Middle frontal gyrus (tissue), 1 donor: ENCODE measurements around the gene RCE1.
A peak's percentile ranks its signal among the peaks of the same experiment; 100 is the strongest.

ENCODE experiments used
- DNase-seq: peaks from one replicate; pipeline ENCODE4 v3.0.0-alpha.2; 2015; ENCODE audit warnings: low spot score; ENCODE audit errors: extremely low spot score

RCE1 gene

DNA sequence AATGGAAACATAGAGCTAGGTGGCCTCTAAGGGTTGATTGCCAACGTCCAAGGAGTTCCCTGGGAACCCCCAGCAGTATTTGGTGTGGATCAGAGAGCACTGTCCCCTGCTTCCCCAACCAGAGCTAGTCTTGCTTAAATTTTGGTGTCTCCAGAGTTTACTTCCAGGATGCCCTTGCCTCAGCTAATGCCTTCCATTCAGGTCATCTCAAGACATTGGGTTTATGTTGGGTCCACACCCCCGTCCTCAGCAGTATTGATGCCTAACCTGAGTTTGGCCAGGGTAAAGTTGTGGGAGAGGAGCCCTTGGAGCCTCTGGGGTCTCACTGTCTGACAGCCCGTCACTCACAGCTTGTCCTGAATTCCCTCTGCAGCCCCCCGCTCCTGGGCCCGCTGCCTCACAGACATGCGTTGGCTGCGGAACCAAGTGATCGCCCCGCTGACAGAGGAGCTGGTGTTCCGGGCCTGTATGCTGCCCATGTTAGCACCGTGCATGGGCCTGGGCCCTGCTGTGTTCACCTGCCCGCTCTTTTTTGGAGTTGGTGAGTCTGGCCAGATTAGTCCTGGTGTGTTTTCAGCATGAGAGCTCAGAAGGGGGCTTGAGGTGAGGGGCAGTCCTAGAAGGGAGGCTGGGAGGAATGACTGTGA lies 1.4 kb downstream of the RCE1 start:
- no peak for DNase-seq

DNA sequence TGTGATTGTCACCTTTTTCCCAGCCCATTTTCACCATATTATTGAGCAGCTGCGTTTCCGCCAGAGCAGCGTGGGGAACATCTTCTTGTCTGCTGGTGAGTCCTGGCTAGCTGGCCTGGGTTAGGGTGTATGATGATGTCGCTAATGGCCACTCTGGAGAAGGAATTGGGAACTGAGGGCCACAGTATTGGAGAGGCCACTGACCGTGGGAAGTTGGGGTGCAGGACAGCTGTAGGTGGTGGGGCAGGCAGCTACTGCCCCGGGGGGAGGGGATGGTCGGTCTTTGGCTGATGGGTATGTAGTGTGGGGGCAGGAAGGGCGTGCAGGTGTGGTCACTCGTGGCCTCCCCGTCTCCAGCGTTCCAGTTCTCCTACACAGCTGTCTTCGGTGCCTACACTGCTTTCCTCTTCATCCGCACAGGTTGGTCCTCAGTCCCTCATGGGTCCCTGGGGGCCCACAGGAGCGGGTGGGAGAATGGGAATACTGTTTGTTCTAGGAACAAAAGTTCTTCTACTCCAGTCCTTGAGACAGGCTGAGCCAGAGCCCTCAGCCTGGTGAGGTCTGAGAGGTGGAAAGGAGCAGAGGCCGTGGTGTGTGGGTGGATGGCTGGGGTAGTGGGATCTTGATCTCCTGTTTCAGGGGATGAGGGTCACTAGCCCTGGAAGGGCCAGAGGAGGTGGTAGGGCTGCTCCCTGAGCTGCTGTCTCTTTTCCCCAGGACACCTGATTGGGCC lies 2.1 kb downstream of the RCE1 start:
- no peak for DNase-seq

DNA sequence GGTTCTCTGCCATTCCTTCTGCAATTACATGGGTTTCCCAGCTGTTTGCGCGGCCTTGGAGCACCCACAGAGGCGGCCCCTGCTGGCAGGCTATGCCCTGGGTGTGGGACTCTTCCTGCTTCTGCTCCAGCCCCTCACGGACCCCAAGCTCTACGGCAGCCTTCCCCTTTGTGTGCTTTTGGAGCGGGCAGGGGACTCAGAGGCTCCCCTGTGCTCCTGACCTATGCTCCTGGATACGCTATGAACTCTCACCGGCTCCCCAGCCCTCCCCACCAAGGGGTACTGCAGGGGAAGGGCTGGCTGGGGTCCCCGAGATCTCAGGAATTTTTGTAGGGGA lies 2.6 kb downstream of the RCE1 start:
- no peak for DNase-seq

DNA sequence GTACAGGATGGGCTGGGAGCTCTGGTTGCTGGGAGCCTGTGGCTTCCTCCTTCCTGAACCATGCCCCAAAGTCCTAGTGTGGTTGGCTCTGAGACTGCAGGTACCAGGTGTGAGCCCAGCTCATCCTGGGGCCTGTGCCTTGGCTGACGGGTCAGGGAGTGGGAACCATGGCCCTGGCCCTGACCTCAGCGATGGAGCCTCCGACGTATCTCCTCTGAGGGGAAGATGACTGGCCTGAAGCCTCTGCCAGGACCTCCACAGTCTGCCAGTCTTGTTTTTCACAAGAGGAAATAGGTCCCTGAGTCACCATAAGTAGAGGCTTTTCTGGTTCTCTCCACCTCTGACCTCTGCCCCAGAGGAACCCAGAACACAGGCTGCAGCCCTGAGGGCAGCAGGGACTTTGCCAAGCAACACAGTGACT lies 3.4 kb downstream of the RCE1 start:
- DNase-seq: no peak

DNA sequence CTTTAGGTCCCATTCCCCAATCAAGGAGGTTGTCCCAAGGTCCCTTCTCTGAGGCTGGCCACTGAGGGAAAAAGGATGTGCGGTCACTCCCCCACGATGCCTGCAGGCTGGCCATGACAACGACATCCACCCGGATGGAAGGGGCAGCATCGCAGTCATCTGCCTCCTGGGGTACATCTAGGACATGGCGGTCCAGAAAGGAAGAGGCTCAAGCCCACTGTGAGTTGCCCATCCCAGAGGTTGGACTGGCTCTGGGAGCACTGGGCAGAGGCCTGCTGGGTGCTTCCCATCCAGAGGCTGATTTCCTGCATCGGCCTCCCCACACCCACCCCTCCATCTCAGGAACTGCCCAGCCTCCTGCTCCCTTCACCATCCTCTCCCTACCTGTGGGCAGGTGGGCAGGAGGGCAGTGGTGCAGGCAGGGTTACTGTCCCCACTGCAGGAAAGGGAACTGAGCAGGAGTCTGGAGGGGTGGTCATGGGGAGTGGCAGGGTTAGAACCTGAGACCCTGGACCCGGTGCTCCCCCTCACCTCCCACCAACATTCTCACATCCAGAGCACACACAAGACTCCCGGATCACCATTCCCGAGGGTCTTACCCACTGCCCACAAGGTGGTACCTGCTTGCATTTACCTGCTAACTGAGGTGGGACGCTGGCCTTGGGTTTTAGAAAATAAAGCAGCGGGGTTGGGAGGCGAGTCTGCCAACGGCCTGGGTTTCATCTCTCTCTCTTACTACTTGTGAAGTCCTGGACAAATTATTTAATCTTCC lies 4.4 kb downstream of the RCE1 start:
- no peak for DNase-seq

DNA sequence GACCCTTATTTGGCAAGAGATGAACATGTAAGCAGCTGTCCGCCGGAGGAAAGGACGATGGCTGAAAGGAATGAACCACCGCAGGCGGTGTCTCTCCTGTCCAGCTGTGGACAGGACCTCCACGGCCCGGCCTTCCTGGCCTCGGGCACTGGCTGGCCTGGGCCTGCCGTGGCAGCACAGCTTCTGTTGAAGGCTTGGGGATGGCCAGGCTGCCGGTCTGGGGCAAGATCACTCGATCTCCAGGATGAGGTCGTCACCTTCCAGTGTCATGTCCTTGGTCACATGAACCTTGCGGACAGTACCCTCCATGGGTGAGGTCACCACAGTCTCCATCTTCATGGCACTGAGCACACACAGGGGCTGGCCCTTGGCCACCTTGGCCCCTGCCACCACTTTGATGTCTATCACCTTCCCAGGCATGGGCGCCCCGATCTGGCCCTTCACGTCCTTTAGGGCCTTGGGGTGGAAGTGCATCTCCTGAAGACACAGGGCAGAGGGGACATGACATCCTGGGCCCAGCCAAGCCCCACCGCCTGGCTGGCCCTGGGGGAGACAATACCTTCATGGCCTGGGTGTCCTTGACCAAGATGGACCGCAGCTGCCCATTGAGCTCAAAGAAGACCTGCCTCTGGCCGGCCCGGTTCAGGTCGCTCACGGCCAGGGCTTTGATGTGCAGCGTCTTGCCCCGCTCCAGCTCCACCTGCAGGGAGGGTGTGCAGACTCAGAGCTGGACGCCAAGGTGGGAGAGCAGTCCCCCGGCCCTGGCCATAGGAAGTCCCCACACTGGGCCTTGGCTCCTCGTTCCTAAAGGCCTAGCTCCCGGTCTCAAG lies 5.6 kb downstream of the RCE1 start:
- no peak for DNase-seq

DNA sequence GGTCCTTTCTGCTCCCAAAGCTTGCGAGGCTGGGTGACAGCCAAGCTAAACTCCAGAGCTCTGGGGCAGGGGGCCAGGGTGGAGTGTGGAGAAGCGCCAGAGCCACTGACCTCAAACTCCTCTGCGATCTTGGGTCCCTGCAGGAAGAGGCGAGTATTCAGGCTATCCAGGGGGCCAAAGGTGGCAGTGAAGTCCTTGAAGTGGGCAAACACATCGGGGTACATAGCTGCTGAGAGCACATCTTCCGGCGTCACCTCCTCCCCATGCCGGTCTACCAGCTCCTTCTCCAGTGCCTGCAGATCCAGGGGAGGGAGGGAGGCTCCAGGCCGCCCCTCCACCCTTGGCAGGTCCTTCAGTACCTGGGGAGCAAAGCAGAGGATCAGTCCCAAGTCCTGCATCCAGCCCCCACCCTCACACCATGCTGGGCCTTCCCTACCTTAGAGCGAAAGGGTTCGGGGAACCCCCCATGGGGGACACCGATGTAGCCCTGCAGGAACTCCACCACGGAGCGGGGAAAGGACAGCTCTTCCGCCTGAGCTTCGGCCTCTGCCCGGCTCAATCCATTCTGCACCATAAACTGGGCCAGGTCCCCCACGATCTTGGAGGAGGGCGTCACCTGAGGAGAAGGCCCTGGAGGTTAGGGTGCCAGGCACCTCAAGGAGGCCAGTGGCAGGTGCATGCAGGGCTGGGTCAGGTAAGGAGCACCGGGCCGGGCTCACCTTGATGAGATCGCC lies 6.4 kb downstream of the RCE1 start:
- no peak for DNase-seq

DNA sequence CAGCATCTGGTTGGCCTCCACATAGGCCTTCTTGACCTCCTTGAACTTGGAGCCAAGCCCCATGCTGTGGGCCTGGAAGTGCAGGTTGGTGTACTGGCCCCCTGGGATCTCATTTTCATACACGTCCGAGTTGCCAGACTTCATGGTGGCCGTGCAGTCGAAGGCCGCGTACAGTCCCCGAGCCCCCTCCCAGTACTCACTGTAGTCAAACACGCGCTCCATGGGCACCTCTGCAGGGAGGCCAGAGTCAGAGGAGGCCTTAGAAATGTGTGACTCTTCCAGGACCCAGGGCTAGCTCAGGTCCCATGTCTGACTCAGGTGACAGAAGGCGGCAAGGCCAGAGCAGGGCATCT lies 7.0 kb downstream of the RCE1 start:
- DNase-seq: no peak

DNA sequence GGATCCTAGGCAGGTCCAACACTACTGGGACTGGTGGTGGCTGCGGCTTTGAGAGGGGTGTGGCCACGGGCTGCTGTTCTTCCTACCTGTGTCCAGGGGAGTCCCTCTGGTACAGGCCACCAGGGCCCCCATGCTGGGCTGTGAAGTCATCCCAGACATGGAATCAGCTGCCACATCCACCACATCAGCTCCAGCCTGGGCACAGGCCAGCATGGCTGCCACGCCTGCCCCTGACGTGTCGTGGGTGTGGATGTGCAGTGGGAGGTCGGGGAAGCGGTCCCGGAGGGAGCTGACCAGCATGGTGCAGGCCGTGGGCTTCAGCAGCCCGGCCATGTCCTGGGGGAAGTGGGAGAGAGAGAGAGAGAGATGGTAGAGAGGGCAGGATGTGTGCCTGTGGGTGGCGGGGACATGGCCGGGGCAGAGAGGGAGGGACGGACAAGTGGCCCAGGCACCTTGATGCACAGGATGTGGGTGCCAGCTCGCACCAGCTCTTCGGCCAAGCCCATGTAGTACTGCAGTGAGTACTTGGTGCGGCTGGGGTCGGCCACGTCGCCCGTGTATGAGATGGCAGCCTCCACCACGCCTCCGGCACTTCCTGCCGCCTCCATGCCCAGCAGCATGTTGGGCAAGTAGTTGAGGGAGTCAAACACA lies 7.5 kb downstream of the RCE1 start:
- no peak for DNase-seq

DNA sequence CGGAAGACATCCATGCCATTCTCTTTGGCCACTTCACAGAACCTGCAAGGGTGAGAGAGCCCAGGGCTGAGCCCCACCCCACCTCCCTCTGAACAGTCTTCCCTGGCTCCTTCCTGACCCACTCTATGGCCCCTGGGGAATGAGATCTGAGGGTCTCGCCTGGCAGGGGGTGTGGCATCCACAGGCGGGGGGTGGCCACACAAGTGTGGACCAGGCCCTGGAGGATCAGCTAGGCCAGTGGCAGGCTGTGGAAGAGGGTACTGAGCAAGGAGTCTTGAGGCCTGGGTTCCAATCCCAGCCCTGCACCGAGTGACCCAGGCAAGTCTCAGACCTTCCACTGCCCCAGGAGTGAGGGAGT lies 8.0 kb downstream of the RCE1 start:
- no peak for DNase-seq

DNA sequence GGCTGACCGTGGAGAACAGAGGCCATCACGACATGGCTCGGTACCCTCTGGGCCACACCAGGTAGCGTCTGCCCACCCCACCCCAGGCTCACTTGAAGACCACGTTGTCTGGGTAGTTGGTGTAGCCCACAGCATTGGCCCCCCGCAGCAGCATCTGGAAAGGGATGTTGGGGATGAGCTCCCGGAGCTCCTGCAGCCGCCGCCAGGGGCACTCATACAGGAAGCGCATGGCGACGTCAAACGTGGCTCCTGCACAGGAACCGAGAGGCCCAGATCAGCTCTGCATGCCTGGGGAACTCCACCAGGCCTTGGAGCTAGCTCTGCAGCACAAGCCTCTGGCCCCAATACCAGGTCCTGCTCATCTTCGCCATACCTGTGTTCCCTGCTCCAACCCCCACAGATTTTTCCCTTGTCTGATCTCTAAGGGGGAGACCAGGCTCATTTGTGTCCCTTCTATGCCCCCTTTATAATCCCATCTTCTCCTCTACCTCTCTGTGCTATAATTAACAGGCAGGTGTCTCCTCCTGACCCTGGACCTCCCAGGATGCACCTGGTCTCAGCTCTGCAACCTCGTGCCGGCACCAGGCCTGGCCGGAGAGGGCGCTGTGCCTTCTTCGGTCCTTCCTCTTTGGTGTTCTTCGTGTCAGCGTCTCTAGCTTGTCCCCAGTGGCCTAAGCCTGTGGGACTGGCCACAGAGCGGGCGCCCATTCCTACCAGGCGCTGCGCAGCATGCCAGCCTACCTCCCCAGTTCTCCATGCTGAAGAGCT lies 8.6 kb downstream of the RCE1 start:
- no peak for DNase-seq

DNA sequence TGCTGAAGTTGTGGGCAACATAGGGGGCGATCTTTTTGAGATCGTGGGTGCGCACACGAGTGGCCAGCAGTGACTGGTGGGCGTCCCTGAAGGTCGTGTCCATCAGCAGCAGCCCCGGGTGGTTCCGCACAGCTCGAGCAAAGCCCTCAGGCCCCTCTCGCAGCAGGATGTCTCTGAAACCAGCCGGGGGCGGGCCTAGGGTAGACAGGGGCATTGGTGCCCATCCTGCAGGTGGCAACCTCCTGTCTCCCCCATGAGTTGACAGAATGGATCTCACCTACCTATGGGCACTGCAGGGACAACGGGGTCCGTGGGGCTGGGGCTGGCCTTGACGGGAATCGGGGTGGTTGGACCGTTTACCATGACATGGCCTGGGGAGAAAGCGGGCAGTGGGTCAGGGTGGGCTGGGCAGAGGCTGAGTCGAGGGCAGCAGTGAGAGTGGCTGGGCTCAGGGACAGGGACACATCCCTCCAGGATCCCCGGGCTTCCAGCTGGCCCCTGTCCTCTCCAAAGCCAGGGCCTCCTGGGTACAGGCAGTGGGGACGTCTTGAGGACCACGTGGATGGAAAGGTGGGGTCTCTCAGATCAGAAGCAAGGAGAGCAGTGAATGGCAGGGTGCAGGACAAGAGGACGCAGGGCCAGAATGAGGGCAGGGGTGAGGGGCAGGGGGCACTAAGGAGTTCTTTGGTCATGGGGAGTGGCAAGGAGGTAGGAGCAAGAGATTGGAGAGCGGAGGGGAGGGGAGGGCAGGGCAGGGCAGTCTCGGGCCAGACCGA lies 9.4 kb downstream of the RCE1 start:
- DNase-seq: no peak

DNA sequence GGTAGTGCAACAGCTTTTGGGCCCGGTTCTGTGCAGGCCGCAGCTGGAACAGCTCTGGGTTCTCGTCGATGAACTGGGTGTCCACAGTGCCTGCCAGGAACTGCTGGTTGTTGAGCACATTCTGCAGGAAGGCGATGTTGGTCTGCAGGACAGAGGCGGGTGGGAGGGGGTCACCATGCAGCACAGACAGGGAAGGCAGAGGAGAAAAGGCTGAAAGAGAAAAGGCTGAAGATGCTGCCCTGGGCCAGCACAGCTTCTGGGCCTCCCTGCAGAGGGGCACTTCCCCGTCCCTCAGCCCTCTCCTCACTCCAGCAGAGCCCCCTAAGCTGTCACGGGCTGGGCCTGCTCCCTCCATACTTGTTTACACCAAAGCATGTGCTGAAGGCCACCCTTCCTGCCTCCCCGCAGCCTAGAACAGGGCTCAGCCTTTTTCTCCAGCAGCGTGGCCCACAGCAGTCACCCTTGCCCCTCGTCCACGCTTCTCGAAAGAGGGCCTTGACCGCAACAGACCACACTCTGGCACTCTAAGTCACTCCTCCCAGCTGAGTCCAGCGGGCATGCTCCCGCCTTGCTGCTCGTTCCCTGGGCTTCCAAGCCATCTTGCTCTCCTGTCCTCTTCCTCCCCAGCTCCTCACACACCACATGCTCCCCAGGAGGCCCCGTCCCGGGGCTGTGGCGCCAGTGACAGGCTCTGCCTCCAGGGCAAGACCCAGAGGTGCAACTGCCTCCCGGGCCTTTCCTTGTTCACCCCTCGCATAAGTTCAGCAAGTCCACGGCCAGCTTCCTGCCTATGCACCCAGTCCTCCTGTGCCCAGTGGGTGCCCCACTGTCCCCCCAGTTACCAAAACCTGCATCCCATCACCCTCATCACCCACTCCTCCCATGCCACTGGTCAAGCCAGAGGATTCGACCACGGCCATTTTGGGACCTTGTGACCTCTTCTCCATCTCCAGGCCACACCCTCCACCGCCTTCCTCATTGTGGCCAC lies 10.3 kb downstream of the RCE1 start:
- DNase-seq: no peak

DNA sequence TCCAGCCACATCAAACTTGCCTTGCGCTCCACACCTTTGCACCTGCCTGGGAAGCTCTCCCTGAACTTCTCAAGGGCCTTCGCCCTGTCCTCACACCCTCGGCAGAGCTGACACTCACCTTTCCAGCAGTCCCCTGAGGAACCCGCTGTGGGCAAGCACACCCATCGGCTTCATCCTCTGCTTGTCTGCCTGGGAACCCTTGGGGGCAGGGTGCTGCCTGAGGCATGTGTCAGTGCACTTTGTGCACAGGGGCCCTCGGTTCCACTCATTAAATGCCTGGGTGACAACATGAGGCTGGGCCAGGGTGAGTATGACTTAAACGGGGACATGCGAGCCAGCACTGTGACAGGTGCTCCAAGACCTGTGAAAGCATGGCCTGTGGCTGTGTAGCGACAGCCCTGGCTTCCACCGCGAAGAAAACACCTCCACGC lies 11.0 kb downstream of the RCE1 start:
- no peak for DNase-seq

DNA sequence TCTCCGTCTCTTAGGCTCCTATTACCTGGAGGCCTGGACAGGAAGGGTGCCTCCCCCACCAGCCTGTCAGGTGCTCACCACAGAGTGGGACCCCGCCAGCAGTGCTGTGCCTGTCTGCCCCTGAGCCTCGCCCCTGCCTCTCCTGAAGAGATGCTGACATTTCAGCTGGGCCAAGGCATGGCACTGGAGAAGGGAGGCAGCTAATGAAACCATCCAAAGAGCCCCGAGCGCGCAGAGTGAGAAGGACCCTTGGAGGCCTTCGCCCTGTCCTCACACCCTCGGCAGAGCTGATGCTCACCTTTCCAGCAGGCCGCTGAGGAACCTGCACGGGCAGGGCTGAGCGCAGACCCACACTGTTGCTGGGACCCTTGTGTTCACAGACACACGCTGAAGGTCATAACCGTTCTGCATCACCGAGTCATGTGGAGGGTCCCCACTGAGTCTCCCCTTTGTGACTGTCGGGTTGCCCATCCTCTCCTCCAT lies 11.5 kb downstream of the RCE1 start:
- DNase-seq: no peak

DNA sequence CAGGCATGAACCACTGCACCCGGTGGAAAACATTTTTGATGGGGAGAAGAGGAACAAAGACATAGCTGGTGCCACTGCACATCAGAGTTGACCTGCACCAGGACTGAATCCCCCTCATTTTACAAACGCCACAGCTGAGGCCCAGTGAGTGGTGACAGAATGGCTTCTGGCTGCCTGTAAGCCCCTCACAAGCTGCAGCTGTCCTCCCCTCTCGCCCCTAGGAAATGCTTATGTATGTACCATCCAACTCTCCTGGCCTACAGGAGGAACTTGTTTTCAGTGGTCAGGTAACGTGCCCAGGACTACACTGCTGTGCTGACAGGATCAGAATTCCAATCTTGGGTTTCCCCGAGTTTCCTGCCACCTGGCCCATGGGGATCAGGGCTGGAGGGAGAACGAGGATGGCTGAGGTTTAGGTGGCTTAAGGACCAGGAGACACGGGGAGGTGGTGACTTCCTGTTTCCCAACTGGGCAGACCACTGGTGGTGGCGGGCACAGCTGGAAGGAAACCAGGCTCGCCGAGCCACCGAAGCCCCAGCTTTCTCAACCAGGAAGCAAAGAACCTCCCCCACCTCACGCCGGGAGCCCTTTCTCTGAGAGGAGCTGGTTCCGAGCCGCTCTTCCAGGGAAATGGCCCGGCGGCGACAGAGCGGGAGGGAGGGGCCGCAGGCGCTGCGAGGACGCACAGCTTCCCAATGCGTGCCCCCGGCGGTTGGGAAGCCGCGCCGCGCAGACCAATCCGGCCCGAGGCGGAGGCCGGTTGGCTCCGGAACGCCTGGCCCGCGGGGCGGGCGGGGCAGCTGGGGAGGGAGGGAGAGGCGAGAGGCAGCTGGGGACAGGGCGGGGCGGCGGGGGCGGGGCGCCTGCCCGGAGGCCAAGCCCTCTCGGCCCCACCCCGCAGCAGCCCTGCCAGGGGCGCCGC lies 12.6 kb downstream of the RCE1 start:
- DNase-seq: peak; percentile 90
